ENCODE results near the gene HIGD1B. TPM values are rescaled to one million over a fixed set of nuclear protein-coding genes. Genes with fewer than 3 reads are reported as not detected.

Gene HIGD1B
- total and polyA plus RNA-seq, 10 of the 15 experiments (the other 5 are each of a cell fraction or from before 2014, with no cell fraction given): 1.0 TPM; not detected in 9

DNA sequence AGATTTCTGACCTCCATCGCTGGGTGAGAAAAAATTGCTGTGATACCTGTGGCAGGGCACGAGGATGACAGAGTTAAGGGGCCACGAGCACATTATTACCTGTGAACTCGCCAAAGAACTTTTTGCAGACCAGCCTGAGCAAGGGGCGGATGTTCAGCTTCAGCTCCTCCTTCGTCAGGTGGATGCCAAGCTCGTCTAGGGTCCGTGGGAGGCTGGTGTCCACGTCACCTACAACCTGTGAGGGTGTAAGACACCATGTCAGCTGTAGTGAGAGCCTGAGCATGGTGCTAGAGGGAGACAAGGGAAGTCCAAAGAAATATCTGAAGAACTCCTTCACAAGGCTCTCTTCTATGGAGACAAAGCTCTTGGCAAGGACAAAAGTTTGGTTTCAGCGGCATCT lies 17.1 kb downstream of the HIGD1B start:
- ChIA-PET RAD21 (ENCODE audit: unreplicated experiment) (interaction anchor here (2.7 kb wide), 2 partner anchors 86 to 89 kb away, joined by 6 to 13 read pairs; no protein-coding TSS in a partner anchor), SMC1A (ENCODE audit: uncharacterized antibody, unreplicated experiment) (interaction anchor here (0.9 to 4.4 kb wide), 3 partner anchors 83 to 90 kb away, joined by 3 to 19 read pairs (median 3); no protein-coding TSS in a partner anchor), POLR2A (no interaction called here), CTCF (interaction anchor here (0.7 to 12.3 kb wide), 12 partner anchors 9 to 332 kb away, joined by 3 to 175 read pairs (median 4); no protein-coding TSS in a partner anchor)
- intact Hi-C loops (cut with micrococcal nuclease; ENCODE audit: unreplicated experiment): loop anchor here (1.0 kb wide), 2 partner anchors 90 to 332 kb away; no protein-coding TSS in a partner anchor
- H3K4me1 ChIP-seq (ENCODE audit: control insufficient read depth, insufficient read depth, low read length): no peaks in the 10 kb centered on the region
- FAIRE-seq: no peak
- no peak overlapping the region for H3K27ac ChIP-seq (ENCODE audit: control insufficient read depth, insufficient read depth)
- H3K36me3 ChIP-seq (ENCODE audit: control insufficient read depth in 2 of 2, insufficient read depth in 2 of 2, low read length in 1 of 2): peaks cover 28 to 38% of the 10 kb centered on the region in 2 experiments
- H3K27me3 ChIP-seq (replicated peaks in 1 of 2; ENCODE audit: control insufficient read depth in 2 of 2, insufficient read depth in 2 of 2, low read length in 1 of 2): no peaks in the 10 kb centered on the region
- no peak for DNase-seq (ENCODE audit: low read depth, low spot score)
- no peaks in the 10 kb centered on the region for H3K9me3 ChIP-seq (replicated peaks; ENCODE audit: control insufficient read depth, insufficient read depth, low read length)
- no peaks in the 10 kb centered on the region for H3K79me2 ChIP-seq (ENCODE audit: control insufficient read depth, insufficient read depth, low read length)
- in situ Hi-C loops (cut with MboI): loop anchor here (5.0 to 25.0 kb wide), 2 partner anchors 83 to 1653 kb away; partner anchors contain the start of gene TMEM106A
- no peak overlapping the region for H3K4me2 ChIP-seq (ENCODE audit: control insufficient read depth, insufficient read depth)
- TF ChIP-seq CHD4 (IDR thresholded peaks at IDR 0.05) (no peak), KDM1A (IDR thresholded peaks at IDR 0.05; ENCODE audit: borderline replicate concordance) (no peak), TBL1XR1 (IDR thresholded peaks at IDR 0.05; ENCODE audit: low read depth, low read length) (no peak), RCOR1 (conservative IDR thresholded peaks at IDR 0.05; ENCODE audit: low read depth, low read length) (no peak), STAT3 (IDR thresholded peaks at IDR 0.05; ENCODE audit: low read depth, low read length) (no peak), MTA2 (IDR thresholded peaks at IDR 0.05; ENCODE audit: low read depth) (no peak), GABPA (IDR thresholded peaks at IDR 0.05; ENCODE audit: low read depth) (no peak), EGR1 (IDR thresholded peaks at IDR 0.05; ENCODE audit: borderline replicate concordance in 1 of 2, low read depth in 2 of 2, low read length in 2 of 2) (no peak), MEF2A (IDR thresholded peaks at IDR 0.05; ENCODE audit: insufficient read depth, low read depth, low read length) (no peak)
- TF ChIP-seq, protein P1, sequence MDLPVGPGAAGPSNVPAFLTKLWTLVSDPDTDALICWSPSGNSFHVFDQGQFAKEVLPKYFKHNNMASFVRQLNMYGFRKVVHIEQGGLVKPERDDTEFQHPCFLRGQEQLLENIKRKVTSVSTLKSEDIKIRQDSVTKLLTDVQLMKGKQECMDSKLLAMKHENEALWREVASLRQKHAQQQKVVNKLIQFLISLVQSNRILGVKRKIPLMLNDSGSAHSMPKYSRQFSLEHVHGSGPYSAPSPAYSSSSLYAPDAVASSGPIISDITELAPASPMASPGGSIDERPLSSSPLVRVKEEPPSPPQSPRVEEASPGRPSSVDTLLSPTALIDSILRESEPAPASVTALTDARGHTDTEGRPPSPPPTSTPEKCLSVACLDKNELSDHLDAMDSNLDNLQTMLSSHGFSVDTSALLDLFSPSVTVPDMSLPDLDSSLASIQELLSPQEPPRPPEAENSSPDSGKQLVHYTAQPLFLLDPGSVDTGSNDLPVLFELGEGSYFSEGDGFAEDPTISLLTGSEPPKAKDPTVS (IDR thresholded peaks at IDR 0.05; ENCODE audit: low read depth, low read length): no peak
- H3K4me3 ChIP-seq: no peak overlapping the region
- 56% methylated on average over 10 of the region's 10 CpGs for WGBS (ENCODE audit: insufficient coverage, insufficient replicate concordance, low lambda C conversion rate, missing lambda C conversion rate)
- no peak overlapping the region for H2AFZ ChIP-seq (ENCODE audit: control insufficient read depth, low read depth, low read length)
- ATAC-seq: peak; percentile 33
- H3K9ac ChIP-seq (ENCODE audit: control insufficient read depth, insufficient read depth, low read length): no peak overlapping the region
- no TSS peak for BruUV-seq (replicated peaks)
- no peaks in the 10 kb centered on the region; the same call in 1 of the 2 replicates for H4K20me1 ChIP-seq (ENCODE audit: control insufficient read depth, insufficient read depth)

Data from GM12878 (cell line).